Activated CD4-positive, alpha-beta T cell treated with anti-CD3 and anti-CD28 coated beads for 24 hours (primary cell): ENCODE measurements around the gene CASZ1.

Experiments used
- DNase-seq, 2 donors: peaks; one replicate each; pipeline ENCODE4 v3.0.0-alpha.2; 2020; ENCODE audit warnings: low read depth in 2 of 2

Gene CASZ1

GRCh38 chr1:10821388-10821787 is 24.9 kb upstream of the CASZ1 start:
- DNase-seq = no peak

GRCh38 chr1:10820422-10820821 is 24.0 kb upstream of the CASZ1 start:
- DNase-seq = no peak

GRCh38 chr1:10819198-10819901 is 22.9 kb upstream of the CASZ1 start:
- no peak for DNase-seq

- no peak for DNase-seq
Observed at GRCh38 chr1:10818262-10819197, 22.1 kb upstream of the CASZ1 start.

- no peak for DNase-seq
Observed at GRCh38 chr1:10816743-10817369, 20.4 kb upstream of the CASZ1 start.

GRCh38 chr1:10816233-10816632 is 19.8 kb upstream of the CASZ1 start:
- no peak for DNase-seq

GRCh38 chr1:10815858-10816195 is 19.4 kb upstream of the CASZ1 start:
- DNase-seq = no peak

- DNase-seq = no peak
Observed at GRCh38 chr1:10814976-10815857, 18.8 kb upstream of the CASZ1 start.

GRCh38 chr1:10814312-10814711 is 17.9 kb upstream of the CASZ1 start:
- DNase-seq = no peak

- no peak for DNase-seq
Observed at GRCh38 chr1:10813799-10814198, 17.4 kb upstream of the CASZ1 start.

- DNase-seq = no peak
Observed at GRCh38 chr1:10812387-10812915, 16.0 kb upstream of the CASZ1 start.

GRCh38 chr1:10808441-10808840 is 12.0 kb upstream of the CASZ1 start:
- no peak for DNase-seq

GRCh38 chr1:10806966-10807365 is 10.5 kb upstream of the CASZ1 start:
- DNase-seq = no peak

- DNase-seq = no peak
Observed at GRCh38 chr1:10803971-10804820, 7.8 kb upstream of the CASZ1 start.

GRCh38 chr1:10802944-10803715 is 6.7 kb upstream of the CASZ1 start:
- no peak for DNase-seq

- DNase-seq = no peak
Observed at GRCh38 chr1:10800778-10801177, 4.3 kb upstream of the CASZ1 start.

- no peak for DNase-seq
Observed at GRCh38 chr1:10799726-10800125, 3.3 kb upstream of the CASZ1 start.

GRCh38 chr1:10795276-10796021 is 997 bp downstream of the CASZ1 start:
- DNase-seq = no peak

GRCh38 chr1:10794724-10795275 is 1.6 kb downstream of the CASZ1 start:
- DNase-seq = no peak
